ENCODE data around the gene SGSM1. TPM values are rescaled to one million over a fixed set of nuclear protein-coding genes. Genes with fewer than 3 reads are reported as not detected.
A peak's percentile ranks its signal among the peaks of the same experiment; 100 is the strongest.

SGSM1 gene, protein sequence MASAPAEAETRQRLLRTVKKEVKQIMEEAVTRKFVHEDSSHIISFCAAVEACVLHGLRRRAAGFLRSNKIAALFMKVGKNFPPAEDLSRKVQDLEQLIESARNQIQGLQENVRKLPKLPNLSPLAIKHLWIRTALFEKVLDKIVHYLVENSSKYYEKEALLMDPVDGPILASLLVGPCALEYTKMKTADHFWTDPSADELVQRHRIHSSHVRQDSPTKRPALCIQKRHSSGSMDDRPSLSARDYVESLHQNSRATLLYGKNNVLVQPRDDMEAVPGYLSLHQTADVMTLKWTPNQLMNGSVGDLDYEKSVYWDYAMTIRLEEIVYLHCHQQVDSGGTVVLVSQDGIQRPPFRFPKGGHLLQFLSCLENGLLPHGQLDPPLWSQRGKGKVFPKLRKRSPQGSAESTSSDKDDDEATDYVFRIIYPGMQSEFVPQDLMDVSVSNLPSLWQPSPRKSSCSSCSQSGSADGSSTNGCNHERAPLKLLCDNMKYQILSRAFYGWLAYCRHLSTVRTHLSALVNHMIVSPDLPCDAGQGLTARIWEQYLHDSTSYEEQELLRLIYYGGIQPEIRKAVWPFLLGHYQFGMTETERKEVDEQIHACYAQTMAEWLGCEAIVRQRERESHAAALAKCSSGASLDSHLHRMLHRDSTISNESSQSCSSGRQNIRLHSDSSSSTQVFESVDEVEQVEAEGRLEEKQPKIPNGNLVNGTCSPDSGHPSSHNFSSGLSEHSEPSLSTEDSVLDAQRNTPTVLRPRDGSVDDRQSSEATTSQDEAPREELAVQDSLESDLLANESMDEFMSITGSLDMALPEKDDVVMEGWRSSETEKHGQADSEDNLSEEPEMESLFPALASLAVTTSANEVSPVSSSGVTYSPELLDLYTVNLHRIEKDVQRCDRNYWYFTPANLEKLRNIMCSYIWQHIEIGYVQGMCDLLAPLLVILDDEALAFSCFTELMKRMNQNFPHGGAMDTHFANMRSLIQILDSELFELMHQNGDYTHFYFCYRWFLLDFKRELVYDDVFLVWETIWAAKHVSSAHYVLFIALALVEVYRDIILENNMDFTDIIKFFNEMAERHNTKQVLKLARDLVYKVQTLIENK
- total RNA-seq, result 1 to 10 TPM in 2 of 3 donors, under 1 TPM in 1; 0.16 to 2.9 (median 1.9) TPM

DNA sequence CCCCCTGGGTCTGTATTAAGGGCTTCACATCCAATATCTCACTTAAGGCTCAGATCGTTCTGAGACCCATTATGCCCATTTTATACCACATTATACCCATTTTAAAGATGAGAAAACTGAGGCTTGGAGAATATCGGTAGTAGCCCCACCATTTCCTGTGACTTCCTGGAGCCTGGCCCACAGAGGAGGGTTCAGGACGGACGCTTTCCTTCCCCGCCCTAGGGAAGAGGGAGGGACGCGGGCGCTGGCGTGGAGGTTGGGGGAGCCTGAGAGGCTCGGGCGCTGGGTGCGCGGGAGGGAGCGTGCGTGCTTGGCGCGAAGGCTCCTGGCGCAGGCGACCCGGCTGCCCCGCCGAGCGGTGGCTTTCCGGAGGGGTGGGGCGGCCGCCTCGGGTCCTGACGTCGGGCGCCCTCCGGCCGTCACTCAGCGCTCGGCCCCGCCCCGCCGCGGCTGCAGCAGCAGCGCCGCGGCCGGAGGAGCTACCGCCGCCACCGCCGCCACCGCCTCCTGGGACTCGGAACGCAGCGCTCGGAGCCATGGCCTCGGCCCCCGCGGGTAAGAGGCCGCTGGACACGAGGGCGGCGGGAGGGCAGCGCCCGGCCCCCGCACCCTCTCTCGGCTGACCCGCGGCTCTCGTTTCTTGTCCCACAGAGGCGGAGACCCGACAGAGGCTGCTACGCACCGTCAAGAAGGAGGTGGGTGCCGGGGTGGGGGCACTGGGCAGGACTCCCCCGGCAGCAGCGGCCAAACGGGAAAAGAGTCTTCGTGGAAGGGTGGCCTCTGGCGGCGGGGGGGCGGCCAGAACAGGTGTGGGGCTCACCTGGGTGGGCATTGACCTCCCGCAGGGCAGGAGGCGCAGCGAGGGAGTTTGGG, at the start of gene SGSM1:
TSS of gene SGSM1 (plus strand) at position 422 of the 873 bp plus-strand sequence. CDS start at position 537, 115 bp downstream.
- peak in 2 of 3 donors; percentile 42 to 82 for TF ChIP-seq POLR2AphosphoS5 (IDR thresholded peaks at IDR 0.05)
- TF ChIP-seq, protein P1, sequence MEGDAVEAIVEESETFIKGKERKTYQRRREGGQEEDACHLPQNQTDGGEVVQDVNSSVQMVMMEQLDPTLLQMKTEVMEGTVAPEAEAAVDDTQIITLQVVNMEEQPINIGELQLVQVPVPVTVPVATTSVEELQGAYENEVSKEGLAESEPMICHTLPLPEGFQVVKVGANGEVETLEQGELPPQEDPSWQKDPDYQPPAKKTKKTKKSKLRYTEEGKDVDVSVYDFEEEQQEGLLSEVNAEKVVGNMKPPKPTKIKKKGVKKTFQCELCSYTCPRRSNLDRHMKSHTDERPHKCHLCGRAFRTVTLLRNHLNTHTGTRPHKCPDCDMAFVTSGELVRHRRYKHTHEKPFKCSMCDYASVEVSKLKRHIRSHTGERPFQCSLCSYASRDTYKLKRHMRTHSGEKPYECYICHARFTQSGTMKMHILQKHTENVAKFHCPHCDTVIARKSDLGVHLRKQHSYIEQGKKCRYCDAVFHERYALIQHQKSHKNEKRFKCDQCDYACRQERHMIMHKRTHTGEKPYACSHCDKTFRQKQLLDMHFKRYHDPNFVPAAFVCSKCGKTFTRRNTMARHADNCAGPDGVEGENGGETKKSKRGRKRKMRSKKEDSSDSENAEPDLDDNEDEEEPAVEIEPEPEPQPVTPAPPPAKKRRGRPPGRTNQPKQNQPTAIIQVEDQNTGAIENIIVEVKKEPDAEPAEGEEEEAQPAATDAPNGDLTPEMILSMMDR (IDR thresholded peaks at IDR 0.05), result no peak
- Histone ChIP-seq H3K27me3 (no peaks in the 10 kb centered on the region), H3K9me3 (no peaks in the 10 kb centered on the region), H3K36me3 (no peaks in the 10 kb centered on the region), H3K4me1 (no peaks in the 10 kb centered on the region), H3K27ac (peak within 1 kb of the TSS; percentile 53 to 79), H3K4me3 (peak within 1 kb of the TSS; percentile 50 to 67 (median 62))
- intact Hi-C loops (cut with DNase I; ENCODE audit: low total_unique reads), result no loop called here
- peak; percentile 46 to 73 for DNase-seq (ENCODE audit: low spot score in 2 of 2)

DNA sequence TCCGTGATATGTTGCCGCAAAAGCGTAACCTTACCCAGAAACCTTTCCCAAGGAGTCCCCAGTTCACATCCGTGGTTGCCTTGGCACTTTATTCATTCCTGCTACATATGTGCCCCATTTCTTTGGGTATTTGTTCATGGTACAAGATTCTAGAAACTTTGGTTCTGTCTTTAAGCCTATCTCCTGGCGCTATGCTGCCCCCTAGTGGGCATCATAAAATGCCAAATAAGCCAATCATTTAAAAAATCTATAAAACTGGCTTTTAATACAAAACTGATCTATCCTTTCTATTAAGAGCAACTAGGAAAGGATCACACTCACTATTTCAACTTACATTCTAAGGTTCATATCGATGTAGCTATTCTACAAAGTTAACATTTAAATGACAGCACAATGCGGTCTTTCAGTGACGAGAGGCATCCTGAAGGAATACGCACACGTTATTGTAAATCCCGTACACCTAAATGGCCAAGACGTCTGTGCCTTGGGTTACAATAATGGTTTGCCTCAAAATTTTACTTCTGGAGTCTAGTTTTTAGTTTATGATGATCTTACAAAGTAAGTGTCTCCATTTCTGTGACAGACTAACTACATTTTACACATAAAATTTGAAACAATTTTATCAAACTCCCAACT, 47.7 kb upstream of the SGSM1 start:
- DNase-seq (ENCODE audit: low spot score in 2 of 2), result no peak
- Histone ChIP-seq H3K9me3 (no peaks in the 10 kb centered on the region), H3K27me3 (peaks cover 0 to 2% of the 10 kb centered on the region in 2 donors), H3K4me3 (no peak overlapping the region), H3K36me3 (no peaks in the 10 kb centered on the region), H3K4me1 (no peaks in the 10 kb centered on the region), H3K27ac (no peak overlapping the region)
- intact Hi-C loops (cut with DNase I; ENCODE audit: low total_unique reads), result no loop called here
- TF ChIP-seq POLR2A (IDR thresholded peaks at IDR 0.05) (no peak), POLR2AphosphoS5 (IDR thresholded peaks at IDR 0.05) (no peak)
- TF ChIP-seq, protein P1 (IDR thresholded peaks at IDR 0.05), result peak; percentile 54 to 77 (median 76)

DNA sequence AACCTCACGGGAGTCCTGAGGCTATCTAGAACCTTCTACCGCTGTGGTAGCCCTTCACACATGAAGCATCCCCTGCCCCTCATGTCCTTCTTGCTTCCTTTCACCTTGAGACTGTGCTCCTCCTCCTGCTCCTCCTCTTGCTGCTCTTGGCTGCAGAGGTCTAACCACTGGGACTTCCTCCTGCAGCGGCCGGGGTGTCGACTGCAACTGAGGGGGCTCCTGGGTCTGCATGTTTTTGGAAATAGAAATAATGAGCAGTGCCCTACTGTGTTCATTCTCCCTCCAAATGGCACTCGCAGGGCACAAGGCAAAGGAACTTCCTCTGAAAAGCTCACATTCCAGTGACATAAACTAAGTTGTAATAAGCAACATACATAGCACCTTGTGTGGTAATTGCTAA, 46.2 kb upstream of the SGSM1 start:
- Histone ChIP-seq H3K27ac (no peak overlapping the region), H3K27me3 (peaks cover 0 to 7% of the 10 kb centered on the region in 2 donors), H3K4me3 (no peak overlapping the region), H3K4me1 (no peaks in the 10 kb centered on the region), H3K9me3 (no peaks in the 10 kb centered on the region), H3K36me3 (no peaks in the 10 kb centered on the region)
- intact Hi-C loops (cut with DNase I; ENCODE audit: low total_unique reads), result no loop called here
- TF ChIP-seq POLR2AphosphoS5 (IDR thresholded peaks at IDR 0.05), result no peak
- TF ChIP-seq POLR2A (IDR thresholded peaks at IDR 0.05), result no peak
- TF ChIP-seq, protein P1 (IDR thresholded peaks at IDR 0.05), result no peak
- no peak for DNase-seq (ENCODE audit: low spot score in 2 of 2)

DNA sequence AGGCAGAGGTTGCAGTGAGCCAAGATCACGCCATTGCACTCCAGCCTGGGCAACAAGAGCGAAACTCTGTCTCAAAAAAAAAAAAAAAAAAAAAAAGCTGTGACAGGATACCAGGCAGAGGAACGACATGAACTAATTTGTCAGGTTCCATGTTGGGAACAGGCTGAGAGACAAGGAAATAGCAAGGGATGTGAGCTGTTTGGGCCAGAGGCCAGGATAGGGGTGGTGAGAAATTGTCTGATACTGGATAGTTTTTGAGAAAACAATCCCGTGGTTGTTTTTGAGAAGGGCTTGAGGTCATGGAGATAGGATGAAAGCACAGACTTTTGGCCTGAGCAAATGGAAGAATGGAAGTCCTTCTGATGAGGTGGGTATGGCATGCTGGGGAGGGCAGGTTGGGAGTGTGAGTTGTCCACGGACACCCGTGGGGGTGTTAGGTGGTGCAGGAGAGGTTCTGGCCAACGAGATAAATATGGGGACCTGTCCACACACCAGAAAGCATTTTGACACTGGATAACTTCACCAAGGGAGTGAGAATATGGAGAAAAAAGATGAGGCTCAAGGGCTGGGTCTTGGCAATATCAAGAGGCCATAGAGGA, 45.2 kb upstream of the SGSM1 start:
- no peaks in the 10 kb centered on the region for H3K36me3 ChIP-seq
- H3K9me3 ChIP-seq, result no peaks in the 10 kb centered on the region
- no peak overlapping the region for H3K27ac ChIP-seq
- TF ChIP-seq POLR2A (IDR thresholded peaks at IDR 0.05), result no peak
- TF ChIP-seq, protein P1 (IDR thresholded peaks at IDR 0.05), result no peak
- no peak for TF ChIP-seq POLR2AphosphoS5 (IDR thresholded peaks at IDR 0.05)
- H3K27me3 ChIP-seq, result peaks cover 0 to 7% of the 10 kb centered on the region in 2 donors
- H3K4me1 ChIP-seq, result no peaks in the 10 kb centered on the region
- H3K4me3 ChIP-seq, result no peak overlapping the region
- intact Hi-C loops (cut with DNase I; ENCODE audit: low total_unique reads), result no loop called here
- DNase-seq (ENCODE audit: low spot score in 2 of 2), result no peak

Measured in breast epithelium (tissue), 4 donors.